Brain microvascular endothelial cell (primary cell): Measurements from ENCODE around the gene AGMAT.

Source experiments
- DNase-seq: peaks from one replicate; pipeline ENCODE4 v3.0.0-alpha.2; 2020
- H3K27ac ChIP-seq: fragments of 250-450 bp; sonication (Bioruptor Pico); 2 replicates; pipeline ENCODE4 v1.5.1; 2020; ENCODE audit warnings: mild to moderate bottlenecking, moderate library complexity
- H3K27me3 ChIP-seq: fragments of 250-450 bp; sonication (Bioruptor Pico); replicated peaks from 2 replicates; pipeline ENCODE4 v1.5.1; 2020; ENCODE audit warnings: mild to moderate bottlenecking
- H3K36me3 ChIP-seq: fragments of 250-450 bp; sonication (Bioruptor Pico); replicated peaks from 2 replicates; pipeline ENCODE4 v1.5.1; 2020; ENCODE audit warnings: mild to moderate bottlenecking
- H3K4me3 ChIP-seq: 2 replicates; pipeline ENCODE4 v1.5.1; 2011; ENCODE audit warnings: low read depth, mild to moderate bottlenecking, control low read depth, low read length, moderate library complexity
- in situ Hi-C: cut with HindIII; loops from 2 replicates; pipeline ENCODE4 v1.10.0; 2017; ENCODE audit warnings: low sequenced_read_pairs, low pct_ligation_motif_present
- TF ChIP-seq, protein P1 (sequence below): IDR thresholded peaks from 2 replicates; pipeline ENCODE4 v1.5.1; 2011; ENCODE audit warnings: low read depth, mild to moderate bottlenecking, moderate library complexity, low read length, control low read depth, inconsistent platforms; ENCODE audit errors: missing control alignments

AGMAT gene

DNA sequence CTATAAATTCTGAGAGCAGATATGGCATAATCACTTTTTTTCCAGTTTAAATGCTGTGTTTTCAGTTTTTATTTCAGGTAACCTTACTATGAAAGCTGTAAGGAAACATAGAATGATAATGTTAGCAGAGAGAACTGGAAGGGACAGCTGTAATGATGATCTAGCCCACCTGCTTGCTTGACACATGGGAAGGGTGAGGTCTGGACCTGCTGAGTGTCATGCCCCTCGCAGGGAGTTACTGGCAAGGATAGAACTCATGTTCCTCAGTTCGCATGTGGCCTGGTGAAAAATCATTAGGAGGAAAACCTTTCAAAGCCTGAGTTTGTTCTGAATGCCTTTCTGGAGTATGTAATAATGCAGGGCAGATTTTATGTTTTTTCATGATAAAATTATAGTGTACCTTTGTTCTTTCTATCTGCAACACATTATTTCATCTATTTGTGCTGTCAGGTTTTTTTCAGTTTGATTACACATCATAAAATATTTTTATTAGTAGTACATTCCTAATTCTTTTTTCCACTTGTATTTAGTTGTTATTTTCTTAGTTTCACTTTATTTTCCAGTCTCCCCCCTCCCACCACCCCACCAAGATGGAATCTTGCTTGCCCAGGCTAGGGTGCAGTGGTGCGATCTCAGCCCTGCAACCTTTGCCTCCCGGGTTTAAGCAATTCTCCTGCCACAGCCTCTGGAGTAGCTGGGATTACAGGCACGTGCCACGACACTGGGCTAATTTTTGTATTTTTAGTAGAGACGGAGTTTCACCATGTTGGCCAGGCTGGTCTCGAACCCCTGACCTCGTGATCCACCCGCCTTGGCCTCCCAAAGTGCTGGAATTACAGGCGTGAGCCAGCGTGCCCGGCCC, 40.4 kb upstream of the AGMAT start:
- H3K27me3 ChIP-seq, result no peaks in the 10 kb centered on the region
- H3K27ac ChIP-seq, result no peak overlapping the region
- H3K36me3 ChIP-seq, result peaks cover 19% of the 10 kb centered on the region
- H3K4me3 ChIP-seq, result no peak overlapping the region
- in situ Hi-C loops, result no loop called here
- TF ChIP-seq, protein P1, sequence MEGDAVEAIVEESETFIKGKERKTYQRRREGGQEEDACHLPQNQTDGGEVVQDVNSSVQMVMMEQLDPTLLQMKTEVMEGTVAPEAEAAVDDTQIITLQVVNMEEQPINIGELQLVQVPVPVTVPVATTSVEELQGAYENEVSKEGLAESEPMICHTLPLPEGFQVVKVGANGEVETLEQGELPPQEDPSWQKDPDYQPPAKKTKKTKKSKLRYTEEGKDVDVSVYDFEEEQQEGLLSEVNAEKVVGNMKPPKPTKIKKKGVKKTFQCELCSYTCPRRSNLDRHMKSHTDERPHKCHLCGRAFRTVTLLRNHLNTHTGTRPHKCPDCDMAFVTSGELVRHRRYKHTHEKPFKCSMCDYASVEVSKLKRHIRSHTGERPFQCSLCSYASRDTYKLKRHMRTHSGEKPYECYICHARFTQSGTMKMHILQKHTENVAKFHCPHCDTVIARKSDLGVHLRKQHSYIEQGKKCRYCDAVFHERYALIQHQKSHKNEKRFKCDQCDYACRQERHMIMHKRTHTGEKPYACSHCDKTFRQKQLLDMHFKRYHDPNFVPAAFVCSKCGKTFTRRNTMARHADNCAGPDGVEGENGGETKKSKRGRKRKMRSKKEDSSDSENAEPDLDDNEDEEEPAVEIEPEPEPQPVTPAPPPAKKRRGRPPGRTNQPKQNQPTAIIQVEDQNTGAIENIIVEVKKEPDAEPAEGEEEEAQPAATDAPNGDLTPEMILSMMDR, result no peak
- no peak for DNase-seq

DNA sequence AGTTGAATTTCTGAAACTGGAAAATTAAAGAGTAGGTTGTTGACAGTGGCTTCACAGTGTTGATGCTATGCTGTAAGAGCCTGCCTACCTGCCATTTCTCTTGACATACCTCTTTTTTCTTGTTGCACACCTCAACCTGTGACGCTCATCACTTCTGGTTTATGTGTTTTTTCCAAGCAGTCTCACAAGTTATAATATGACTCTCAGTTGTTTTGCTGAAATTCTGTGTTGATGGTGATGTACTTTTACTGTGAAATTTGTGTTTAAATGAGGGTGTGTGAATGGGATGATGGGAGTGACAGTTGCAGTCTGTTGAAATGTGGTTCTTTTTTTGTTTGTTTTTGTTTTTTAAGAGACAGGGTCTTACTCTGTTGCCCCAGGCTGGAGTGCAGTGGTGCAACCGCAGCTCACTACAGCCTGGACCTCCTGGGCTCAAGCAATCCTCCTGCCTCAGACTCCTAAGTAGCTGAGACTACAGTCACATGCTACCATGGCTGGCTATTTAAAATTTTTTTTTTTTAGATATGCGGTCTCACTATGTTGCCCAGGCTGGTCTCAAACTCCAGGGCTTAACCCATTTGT, 39.4 kb upstream of the AGMAT start:
- Histone ChIP-seq H3K27ac (no peak overlapping the region), H3K4me3 (no peak overlapping the region), H3K36me3 (peaks cover 19% of the 10 kb centered on the region), H3K27me3 (no peaks in the 10 kb centered on the region)
- in situ Hi-C loops, result no loop called here
- DNase-seq, result no peak
- TF ChIP-seq, protein P1, result no peak

DNA sequence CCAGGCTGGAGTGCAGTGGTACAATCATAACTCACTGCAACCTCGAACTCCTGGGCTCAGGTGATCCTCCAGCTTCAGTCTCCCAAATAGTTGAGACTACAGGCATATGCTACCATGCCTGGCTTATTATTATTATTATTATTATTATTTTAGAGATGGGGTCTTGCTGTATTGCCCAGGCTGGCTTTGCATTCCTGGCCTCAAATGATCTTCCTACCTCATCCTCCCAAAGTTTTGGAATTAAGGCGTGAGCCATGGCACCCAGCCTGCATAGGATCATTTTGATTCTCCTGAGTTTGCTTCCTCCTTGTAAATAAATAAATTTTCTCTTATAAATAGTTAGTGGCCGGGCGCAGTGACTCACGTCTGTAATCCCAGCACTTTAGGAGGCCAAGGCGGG, 38.6 kb upstream of the AGMAT start:
- Histone ChIP-seq H3K4me3 (no peak overlapping the region), H3K27me3 (no peaks in the 10 kb centered on the region), H3K27ac (no peak overlapping the region), H3K36me3 (peaks cover 13% of the 10 kb centered on the region)
- no peak for DNase-seq
- TF ChIP-seq, protein P1, result no peak
- in situ Hi-C loops, result no loop called here

DNA sequence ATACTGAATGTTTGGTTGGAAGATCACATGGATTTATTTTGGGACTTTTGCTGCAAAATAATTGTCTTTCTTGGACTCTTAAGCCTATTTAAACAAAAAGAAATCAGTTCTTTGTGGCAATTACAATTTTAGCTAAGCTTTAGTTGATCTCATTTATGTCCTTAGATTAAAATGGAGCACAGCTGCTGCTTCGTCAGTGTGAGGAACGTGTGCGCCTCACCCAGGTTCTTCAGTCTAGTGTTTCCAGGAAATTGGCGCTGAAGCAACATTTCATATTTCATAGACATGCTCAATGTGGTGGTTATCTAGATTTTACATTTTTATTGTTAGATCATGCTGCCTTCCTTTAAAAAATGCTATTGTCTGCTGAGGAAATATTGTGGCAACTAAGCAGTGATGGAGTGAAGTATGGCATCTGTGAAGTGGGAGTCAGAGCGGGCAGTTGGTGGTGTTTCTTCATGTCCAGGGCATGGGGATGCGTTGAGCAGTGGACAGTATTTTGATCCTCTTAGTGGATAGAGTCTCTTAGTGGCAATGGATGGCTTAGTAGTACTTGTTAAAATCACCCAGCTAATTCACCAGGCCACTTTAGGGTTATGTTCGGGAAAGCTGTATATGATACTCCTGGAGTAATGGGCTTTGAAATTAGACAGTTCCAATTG, 38.0 kb upstream of the AGMAT start:
- Histone ChIP-seq H3K4me3 (no peak overlapping the region), H3K27me3 (no peaks in the 10 kb centered on the region), H3K36me3 (peaks cover 12% of the 10 kb centered on the region), H3K27ac (no peak overlapping the region)
- no peak for DNase-seq
- TF ChIP-seq, protein P1, result no peak
- in situ Hi-C loops, result no loop called here

DNA sequence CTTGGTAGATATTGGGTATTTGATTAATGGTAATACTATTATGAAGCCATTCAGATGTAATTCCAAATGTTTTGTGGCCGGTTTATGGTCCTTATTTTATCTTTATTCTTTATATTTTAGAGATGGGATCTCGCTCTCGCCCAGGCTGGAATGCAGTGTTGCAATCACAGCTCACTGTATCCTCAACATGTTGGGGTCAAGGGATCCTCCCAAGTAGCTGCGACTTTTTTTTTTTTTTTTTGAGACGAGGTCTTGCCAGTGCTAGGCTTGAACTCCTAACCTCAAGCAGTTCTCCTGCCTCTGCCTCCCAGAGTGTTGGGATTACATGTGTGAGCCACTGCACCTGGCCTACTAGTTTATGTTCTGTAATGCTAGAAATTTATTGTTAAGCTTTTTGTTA, 37.1 kb upstream of the AGMAT start:
- no peaks in the 10 kb centered on the region for H3K27me3 ChIP-seq
- H3K36me3 ChIP-seq, result peaks cover 6% of the 10 kb centered on the region
- H3K27ac ChIP-seq, result no peak overlapping the region
- no peak overlapping the region for H3K4me3 ChIP-seq
- TF ChIP-seq, protein P1, result no peak
- in situ Hi-C loops, result no loop called here
- DNase-seq, result no peak
